ENCODE data around the gene SOX8.

The SOX8 gene

GRCh38 chr16:965487-965886 lies 16.1 kb upstream of the SOX8 start:
- no peak for TF ChIP-seq CTCF (IDR thresholded peaks at IDR 0.05)
- no peak overlapping the region for H3K4me3 ChIP-seq
- no peak for DNase-seq (ENCODE audit: low spot score)
- no peak overlapping the region for H3K27ac ChIP-seq

GRCh38 chr16:966035-966434 lies 15.5 kb upstream of the SOX8 start:
- Histone ChIP-seq H3K4me3 (no peak overlapping the region), H3K27ac (no peak overlapping the region)
- TF ChIP-seq CTCF (IDR thresholded peaks at IDR 0.05): no peak
- DNase-seq (ENCODE audit: low spot score): no peak

GRCh38 chr16:966505-966904 lies 15.1 kb upstream of the SOX8 start:
- TF ChIP-seq CTCF (IDR thresholded peaks at IDR 0.05): no peak
- Histone ChIP-seq H3K27ac (no peak overlapping the region), H3K4me3 (no peak overlapping the region)
- no peak for DNase-seq (ENCODE audit: low spot score)

- no peak overlapping the region for H3K4me3 ChIP-seq
- no peak overlapping the region for H3K27ac ChIP-seq
- no peak for TF ChIP-seq CTCF (IDR thresholded peaks at IDR 0.05)
- DNase-seq (ENCODE audit: low spot score): no peak
These were observed 14.5 kb upstream of the SOX8 start for GRCh38 chr16:967077-967541.

- Histone ChIP-seq H3K4me3 (no peak overlapping the region), H3K27ac (no peak overlapping the region)
- TF ChIP-seq CTCF (IDR thresholded peaks at IDR 0.05): no peak
- no peak for DNase-seq (ENCODE audit: low spot score)
These were observed 13.8 kb upstream of the SOX8 start for GRCh38 chr16:967546-968295.

GRCh38 chr16:968620-969019 lies 12.9 kb upstream of the SOX8 start:
- no peak for TF ChIP-seq CTCF (IDR thresholded peaks at IDR 0.05)
- Histone ChIP-seq H3K27ac (no peak overlapping the region), H3K4me3 (no peak overlapping the region)
- DNase-seq (ENCODE audit: low spot score): no peak
